Cerebellar cortex (tissue), 1 donor: ENCODE data around the gene PSME4.
A peak's percentile ranks its signal among the peaks of the same experiment; 100 is the strongest.

ENCODE experiments used
- DNase-seq: peaks from one replicate; pipeline ENCODE4 v3.0.0-alpha.2; 2015; ENCODE audit warnings: low spot score

The PSME4 gene, protein sequence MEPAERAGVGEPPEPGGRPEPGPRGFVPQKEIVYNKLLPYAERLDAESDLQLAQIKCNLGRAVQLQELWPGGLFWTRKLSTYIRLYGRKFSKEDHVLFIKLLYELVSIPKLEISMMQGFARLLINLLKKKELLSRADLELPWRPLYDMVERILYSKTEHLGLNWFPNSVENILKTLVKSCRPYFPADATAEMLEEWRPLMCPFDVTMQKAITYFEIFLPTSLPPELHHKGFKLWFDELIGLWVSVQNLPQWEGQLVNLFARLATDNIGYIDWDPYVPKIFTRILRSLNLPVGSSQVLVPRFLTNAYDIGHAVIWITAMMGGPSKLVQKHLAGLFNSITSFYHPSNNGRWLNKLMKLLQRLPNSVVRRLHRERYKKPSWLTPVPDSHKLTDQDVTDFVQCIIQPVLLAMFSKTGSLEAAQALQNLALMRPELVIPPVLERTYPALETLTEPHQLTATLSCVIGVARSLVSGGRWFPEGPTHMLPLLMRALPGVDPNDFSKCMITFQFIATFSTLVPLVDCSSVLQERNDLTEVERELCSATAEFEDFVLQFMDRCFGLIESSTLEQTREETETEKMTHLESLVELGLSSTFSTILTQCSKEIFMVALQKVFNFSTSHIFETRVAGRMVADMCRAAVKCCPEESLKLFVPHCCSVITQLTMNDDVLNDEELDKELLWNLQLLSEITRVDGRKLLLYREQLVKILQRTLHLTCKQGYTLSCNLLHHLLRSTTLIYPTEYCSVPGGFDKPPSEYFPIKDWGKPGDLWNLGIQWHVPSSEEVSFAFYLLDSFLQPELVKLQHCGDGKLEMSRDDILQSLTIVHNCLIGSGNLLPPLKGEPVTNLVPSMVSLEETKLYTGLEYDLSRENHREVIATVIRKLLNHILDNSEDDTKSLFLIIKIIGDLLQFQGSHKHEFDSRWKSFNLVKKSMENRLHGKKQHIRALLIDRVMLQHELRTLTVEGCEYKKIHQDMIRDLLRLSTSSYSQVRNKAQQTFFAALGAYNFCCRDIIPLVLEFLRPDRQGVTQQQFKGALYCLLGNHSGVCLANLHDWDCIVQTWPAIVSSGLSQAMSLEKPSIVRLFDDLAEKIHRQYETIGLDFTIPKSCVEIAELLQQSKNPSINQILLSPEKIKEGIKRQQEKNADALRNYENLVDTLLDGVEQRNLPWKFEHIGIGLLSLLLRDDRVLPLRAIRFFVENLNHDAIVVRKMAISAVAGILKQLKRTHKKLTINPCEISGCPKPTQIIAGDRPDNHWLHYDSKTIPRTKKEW (N-terminal part only)

DNA sequence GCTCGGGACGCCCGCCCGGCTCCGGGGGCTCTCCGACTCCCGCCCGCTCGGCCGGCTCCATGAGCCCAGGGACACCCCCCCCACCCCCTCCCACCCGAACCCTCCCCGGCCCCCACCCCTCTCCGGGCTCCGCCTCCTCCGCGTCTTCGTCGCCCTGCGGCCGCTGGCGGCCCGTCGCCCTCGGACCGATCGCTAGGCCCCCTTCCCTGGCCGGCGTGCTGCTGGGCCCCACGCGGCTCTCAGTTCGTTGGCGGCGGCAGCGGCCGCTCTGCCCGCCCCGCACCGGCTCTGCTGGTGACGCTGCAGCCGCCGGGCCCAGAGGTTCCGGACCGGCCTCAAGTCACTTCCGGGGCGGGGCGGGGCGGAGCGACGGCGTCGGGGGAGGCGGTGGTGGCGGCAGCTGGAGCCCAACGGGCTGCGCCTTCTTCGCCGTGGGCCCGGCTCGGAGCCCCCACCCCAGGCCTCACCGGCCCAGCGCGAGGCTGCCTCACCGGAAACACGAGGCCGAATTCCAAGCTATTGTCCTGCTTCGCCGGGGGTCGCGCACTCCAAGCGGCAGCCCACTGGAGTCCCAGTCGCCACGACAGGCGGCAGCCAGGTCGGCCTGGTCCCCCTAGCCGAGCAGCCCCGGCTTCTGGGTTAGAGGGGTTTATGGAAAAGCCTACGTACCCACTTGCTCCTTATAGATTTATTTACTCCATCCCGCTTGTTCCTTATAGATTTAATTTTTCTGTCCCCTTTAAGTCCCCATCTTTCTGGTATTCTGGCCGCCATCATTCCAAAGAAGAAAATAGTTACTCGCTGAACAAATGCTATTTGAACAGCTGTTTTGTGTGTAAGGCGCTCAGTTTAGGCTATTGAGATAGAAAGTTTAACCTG lies at the start of gene PSME4:
PSME4 (minus strand) TSS at position 270 of the 879 bp plus-strand sequence; CDS start at position 61, 209 bp downstream.
- peak; percentile 86 for DNase-seq

DNA sequence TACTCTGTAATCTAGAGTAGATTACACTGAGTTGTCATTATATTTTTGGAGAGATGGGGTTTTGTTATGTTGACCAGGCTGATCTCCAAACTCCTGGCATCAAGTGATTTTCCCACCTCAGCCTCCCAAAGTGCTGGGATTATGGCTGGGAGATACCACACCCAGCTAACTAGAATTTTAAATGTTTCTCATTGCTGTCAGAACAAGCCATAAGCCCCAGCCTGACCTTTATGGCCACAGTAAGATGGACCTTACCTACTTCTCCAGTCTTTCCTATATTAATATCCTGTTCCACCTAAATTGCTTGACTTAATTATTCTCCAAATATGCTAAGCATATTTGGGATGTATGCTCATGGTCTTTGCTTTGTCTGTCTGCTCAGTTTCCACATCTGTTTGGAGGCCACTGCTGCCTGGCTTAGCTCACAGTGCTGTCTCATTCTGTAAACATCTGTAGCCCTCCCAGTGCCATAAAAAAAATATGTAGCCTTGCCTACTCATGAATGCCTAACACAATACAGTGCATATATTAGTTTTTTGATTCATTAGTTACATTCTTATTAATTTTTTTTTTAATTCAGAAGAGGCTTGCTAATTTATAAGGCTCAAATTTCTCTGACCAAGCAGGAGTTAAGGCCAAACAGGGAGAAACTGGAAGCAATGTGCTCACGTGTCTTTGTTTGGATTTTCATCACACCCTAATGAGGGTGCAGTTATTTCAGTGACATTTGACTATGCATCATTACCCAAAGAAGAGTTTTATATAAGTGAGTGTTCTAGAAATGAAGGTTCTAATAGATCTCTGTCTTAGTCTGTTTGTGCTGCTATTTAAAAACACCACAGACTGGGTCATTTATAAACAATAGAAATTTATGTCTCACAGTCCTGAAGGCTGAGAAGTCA lies 45.3 kb upstream of the PSME4 start:
- no peak for DNase-seq

DNA sequence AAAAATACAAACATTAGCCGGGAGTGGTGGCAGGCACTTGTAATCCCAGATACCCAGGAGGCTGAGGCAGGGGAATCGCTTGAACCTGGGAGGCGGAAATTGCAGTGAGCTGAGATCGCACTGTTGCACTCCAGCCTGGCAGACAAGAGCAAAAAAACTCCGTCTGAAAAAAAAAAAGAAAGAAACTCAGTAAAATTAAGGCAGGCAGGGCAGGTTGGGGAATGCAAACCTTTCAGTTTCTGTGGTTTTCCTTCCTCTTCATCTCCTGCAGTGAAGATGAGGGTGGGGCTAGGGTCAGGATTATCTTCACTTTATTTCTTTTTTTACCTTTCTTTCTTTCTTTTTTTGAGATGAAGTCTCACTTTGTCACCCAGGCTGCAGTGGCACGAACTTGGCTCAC lies 43.2 kb upstream of the PSME4 start:
- DNase-seq, result no peak

DNA sequence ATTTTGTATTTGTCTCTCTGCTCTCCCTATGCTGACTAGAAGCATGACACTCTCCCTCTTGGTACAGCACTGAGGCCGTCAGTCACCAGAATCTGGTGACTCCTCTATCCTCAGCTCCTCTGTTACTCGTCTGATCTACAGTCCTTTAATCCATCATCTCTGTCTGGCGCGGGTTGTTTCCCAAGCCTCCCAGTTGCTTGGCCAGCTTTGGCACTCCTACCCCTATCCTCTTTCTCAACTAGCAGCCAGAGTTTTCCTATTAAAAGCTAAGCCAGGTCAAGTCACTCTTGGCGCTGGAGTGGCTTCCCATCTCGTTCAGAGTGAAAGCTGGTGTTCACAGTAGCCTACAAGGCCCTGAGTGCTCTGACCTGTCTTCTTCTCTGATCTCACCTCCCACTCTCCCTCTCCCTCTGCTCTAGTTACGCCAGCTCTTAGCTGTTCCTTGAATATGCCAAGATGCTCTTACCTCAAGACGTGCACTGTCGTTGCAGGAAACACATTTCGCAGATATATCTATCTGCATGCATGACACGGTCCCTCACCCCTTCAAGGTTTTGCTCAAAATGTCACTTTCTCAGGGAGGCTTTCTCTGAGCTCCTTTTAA lies 41.8 kb upstream of the PSME4 start:
- DNase-seq, result no peak

DNA sequence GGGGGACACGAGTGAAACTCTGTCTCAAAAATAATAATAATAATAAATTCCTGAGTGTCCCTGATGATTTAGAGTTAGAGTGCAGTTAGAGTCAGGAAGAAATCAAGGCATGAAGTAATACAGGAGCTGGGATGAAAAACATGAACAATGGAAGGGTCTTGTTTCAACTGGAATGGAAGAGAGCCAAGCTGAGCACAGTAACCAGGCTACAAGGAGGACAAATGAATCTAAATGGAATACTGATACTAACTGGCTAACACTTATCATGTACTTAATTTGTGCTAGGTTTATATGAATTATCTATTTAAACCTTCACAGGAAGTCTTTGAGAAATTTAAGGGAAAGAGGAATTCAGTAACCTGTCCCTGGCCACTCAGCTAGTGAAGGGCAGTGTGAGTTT lies 38.8 kb upstream of the PSME4 start:
- no peak for DNase-seq

DNA sequence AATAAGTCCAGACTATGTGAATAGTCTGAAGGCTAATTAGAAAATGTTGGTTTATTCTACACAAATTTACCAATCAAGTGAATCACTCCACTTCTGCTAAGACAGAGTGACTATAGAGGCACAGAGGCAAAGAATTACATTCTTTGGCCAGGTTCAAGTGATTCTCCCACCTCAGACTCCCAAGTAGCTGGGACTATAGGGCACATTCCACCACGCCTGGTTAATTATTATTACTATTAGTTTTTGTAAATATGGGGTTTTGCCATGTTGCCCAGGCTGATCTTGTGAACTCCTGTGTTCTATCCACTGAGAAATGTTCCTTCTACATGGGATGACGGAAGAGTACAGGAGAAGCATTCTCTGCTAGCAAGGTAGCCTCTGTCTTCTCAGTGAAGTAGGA lies 37.6 kb upstream of the PSME4 start:
- DNase-seq, result no peak

DNA sequence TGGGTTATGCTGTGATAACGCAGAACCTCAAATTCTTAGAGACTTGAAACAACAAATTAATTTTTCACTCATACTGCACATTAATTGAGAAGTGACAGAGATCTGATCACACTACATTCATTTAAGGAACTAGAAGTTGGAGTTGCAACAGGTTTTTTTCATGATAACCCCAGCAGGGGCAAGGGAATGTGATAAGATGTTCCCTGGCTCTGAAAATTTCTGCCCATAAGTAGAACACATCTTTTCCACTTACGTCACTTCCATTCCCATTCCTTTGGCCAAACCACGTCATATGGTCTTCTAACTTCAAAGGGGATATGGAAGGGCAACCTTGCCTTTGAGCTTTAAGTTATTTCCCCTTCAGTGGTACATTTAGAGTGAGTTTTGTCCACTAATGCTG lies 29.7 kb upstream of the PSME4 start:
- no peak for DNase-seq

DNA sequence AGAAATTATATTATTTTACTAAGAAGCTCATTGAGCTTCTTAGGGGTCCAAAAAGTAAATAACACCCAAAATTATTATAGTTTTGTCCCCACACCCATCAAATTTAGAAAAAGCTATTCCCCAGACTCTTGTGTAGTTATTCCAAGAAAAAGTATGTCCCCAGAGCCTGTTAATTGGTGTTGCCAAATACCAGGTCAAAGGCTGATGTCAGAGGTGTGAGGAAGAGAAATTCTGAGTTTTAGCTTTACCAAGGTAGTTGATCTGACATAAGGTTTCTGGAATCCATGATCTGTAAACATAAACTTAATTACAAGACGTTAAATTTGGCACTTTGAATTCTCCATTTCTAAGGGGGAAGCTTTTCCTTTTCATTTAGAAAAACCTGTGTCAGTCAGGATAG lies 29.3 kb upstream of the PSME4 start:
- no peak for DNase-seq

DNA sequence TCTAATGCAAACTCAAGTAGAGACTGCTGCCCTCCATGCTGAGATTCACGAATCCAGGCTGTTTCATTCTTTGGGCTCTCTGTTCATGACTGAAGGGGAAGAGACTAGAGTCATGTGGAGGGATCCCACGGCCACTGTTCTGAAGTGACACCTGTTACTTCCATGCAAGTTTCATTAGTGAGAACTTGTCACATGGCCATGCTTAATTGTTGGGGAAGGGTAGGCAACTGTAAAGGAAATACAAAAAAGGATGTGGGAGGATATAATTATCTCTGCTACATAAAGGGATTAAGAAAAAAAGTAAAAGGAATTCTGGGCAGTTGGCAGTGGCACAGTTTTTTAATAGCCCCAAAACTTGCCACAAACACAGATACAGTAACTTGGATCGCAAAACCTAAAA lies 28.0 kb upstream of the PSME4 start:
- no peak for DNase-seq

DNA sequence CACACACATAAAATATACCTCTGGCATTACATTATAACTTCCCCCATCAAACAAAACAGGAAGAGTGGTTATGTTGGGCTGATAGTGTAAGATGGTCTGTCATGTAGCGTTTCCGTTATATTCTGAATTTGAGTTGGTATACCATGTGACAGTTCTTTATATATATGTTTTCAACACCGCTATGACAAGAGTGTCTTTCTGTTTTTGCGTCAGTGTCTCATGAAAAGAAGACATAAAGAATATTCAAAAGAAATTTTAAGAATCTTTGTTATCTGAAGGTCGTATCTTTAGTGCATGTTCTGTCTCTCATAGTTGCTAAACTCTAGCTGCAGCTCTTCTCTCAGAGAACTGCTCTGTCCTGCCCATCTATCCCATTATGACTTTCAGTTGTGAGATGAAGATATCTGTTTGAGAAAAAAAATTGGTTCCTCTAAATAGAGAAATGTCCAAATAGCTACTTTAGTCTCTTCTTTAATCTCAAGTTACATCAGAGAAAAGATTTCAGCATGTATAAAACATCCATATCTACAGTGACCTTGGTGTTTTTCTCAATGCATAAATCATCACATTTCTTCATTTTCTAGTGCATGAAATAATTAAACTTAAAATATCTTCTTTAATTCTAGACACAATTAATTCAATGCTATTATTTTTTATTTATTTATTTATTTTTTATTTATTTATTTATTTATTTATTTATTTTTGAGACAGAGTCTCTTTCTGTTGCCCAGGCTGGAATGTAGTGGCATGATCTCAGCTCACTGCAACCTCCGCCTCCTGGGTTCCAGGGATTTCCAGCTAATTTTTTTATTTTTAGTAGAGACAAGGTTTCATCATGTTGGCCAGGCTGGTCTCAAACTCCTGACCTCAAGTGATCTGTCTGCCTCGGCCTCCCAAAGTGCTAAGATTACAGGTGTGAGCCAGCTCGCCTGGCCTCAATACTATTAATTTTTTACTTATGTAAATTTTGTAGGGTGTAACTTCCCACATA lies 24.3 kb upstream of the PSME4 start:
- no peak for DNase-seq

DNA sequence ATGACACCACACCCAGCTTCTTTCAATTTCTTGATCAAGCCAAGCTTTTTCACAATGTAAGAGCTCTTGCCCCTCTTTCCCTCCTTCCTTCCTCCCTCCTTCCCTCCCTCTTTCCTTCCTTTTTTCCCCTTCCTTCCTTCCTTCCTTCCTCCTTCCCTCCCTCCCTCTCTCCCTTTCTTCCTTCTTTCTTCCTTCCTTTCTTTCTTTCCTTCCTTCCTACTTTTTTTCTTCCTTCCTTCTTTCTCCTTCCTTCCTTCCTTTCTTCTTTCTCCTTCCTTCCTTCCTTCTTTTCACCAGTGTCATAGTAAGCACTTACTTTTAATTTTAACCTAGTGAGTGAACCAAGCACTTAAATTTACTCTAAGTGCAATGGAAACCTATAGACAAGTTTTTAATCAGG lies 21.2 kb upstream of the PSME4 start:
- DNase-seq, result no peak

DNA sequence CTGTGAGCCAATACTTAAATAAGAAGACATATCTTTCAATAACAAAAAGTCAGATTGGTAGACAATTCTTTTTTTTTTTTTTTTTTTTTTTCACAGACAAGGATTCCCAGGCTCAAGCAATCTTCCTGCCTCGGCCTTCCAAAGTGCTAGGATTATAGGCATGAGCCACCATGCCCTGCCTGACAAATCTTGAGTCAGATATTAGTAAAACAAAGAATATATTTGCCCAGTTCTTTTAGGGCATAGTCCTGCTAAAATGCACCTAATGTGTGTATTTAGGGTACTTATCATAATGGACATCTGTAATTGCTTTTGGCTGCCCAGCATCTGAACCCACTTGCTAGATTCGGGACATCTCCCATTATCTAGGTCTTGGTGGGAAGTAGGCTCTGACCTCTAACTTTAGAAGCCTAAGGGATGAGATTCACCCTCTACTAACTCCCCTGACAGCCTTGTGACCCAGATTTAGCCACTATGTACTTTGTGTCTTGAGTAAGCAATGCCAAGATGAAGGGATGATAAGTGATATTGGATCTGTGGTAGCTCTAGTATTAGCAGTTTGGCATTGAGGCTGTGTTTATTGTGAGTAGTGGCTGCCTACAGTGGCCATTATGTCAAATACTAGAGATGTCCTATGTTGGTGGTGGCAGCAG lies 18.5 kb upstream of the PSME4 start:
- DNase-seq, result no peak

DNA sequence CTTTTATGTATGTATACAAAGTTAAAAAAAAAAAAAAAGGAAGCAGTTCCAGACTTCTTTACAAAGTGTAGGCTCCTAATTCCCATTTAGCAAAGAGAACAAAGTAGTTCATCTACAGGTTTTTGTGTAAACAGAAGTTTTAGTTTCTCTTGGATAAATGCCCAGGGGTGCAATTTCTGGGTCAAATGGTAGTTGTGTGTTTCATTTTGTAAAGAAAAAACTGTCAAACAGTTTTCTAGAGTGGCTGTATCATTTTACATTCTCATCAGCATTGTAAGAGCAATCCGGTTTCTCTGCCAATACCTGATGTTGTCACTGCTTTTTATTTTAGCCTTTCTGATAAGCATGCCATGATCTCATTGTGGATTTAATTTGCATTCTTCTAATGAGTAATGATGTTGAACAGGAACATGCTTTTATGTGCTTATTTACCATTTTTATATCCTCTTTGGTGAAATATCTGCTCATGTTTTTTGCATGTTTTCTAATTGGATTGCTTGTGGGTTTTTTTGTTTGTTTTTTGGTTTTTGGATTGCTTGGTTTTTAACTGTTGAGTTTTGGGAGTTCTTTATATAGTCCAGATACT lies 16.6 kb upstream of the PSME4 start:
- no peak for DNase-seq

DNA sequence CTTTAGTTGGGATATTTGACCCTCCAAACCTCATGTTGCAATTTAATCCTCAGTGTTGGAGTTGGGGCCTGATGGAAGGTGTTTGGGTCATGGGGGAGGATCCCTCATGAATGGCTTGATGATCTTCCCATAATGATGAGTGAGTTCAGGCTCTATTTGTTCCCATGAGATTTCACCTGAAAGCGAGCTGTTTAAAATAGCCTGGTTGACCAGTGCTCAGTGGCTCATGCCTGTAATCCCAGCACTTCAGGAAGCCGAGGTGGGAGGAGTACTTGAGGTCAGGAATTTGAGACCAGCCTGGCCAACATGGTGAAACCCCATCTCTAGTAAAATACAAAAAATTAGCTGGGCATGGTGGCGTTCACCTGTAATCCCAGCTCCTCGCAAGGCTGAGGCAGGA lies 14.9 kb upstream of the PSME4 start:
- DNase-seq, result no peak

DNA sequence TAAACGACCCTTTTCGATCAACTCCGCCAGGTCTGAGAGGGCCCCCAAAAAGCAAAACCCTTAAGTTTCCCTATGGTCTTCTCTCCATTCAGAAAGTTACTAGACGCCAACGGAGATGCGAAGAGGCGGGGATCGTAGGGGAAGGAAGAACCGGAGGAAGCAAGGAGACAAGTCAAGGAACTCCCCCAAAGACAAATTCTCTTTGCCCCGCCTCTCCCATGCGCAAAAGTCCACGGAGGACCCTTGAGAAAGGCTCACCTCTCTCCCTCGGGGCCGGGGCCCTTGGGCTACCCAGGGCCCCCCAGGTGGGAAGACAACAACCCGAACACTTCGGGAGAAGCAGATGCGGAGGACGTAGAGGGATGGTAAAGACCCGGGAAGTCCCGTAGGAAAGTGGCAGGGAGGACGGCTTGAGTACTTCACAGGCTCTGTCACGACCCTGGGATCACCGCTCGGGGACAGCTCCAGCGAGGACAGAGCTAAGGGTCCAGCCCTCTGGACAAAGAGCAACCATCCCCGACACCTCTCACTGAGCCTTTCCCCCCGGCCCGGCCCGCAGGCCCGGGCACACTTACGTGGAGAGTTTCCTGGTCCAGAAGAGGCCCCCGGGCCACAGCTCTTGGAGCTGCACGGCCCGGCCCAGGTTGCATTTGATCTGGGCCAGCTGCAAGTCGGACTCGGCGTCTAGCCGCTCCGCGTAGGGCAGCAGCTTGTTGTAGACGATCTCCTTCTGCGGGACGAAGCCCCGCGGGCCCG lies 647 bp downstream of the PSME4 start:
- DNase-seq, result peak; percentile 33

DNA sequence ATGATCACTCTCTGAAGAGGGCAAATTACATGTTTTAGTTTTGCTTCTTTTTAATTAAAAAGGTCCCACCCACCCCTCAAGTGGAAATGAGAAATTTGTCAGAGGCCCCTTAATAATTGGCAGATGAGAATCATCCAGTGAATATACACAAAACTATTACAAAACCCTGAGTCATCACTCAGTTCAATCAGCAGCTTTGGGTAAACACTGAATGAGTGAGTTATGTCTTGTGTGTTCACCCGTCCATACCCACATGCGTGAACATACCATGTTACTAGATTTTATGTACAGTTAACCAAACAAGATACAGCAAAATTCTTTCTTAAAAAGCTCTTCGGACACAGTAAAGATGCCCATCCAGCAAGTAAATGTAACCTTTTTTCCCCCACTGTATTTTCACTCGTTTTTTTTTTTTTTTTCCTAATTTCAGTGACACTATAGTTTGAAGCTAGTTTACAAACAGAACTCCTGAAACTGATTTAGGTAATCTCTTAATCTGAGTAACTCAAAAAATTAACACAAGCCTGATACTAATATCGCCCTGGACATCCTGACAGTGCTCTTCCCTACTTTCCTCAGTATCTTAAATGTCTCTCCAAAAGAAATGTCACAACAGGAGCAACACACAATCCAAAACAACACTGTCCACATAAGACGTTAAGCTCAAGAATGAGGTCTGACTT lies 1.4 kb downstream of the PSME4 start:
- peak; percentile 12 for DNase-seq
